Measurements from ENCODE around the gene NCK2. TPM values are rescaled to one million over a fixed set of nuclear protein-coding genes. Genes with fewer than 3 reads are reported as not detected.
A peak's percentile ranks its signal among the peaks of the same experiment; 100 is the strongest.

The NCK2 gene
- total RNA-seq, 2 donors from 2014 or later, result 31.7 to 39.3 TPM

DNA sequence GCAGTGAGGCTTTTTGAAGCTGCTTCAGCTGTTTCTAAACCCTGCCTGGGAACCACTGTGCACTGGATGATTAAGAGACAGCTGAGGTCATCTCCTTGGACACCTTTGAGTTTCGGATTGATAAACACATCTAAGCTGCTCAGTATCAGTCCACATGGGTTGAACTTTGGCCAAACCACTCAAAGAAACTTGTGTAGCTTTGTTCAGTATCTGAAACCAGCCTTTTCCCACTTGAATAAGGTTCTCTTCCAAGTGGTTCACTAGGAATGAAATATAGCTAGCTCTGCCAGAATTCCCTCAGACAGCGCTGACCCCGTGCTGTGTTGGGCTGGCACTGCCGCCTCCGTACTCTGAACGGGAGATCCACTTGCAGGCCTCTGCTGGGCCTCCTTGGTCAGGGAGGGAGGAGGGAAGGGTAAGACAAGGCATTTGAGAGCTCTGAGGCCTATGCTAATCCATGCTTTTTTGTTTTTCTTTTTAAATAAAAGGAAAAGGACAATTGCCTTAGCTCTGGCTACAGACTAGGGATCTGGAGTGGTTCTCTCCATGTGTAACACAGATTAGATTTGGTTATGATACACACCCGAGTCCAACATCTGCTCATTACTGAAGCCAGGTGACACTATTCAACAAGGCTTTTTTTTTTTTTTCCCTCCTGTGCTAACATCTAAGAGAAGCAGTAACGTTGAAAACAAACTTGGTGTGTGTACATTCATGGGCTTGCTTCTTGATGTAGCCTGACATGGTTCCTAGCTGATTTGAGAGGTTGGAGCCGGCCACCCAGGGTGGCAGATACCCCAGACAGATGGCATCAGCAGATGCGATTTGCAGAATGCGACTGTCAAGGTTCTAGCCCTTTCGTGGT, 67.7 kb downstream of the NCK2 start:
- Histone ChIP-seq H3K27ac (peak overlapping the region in 1 of 2 donors; percentile 66), H3K27me3 (no peaks in the 10 kb centered on the region), H3K9me3 (no peaks in the 10 kb centered on the region), H3K36me3 (peaks cover 10% of the 10 kb centered on the region), H3K4me1 (peaks cover 0 to 34% of the 10 kb centered on the region in 2 donors), H3K4me3 (no peak overlapping the region)
- TF ChIP-seq, protein P1, sequence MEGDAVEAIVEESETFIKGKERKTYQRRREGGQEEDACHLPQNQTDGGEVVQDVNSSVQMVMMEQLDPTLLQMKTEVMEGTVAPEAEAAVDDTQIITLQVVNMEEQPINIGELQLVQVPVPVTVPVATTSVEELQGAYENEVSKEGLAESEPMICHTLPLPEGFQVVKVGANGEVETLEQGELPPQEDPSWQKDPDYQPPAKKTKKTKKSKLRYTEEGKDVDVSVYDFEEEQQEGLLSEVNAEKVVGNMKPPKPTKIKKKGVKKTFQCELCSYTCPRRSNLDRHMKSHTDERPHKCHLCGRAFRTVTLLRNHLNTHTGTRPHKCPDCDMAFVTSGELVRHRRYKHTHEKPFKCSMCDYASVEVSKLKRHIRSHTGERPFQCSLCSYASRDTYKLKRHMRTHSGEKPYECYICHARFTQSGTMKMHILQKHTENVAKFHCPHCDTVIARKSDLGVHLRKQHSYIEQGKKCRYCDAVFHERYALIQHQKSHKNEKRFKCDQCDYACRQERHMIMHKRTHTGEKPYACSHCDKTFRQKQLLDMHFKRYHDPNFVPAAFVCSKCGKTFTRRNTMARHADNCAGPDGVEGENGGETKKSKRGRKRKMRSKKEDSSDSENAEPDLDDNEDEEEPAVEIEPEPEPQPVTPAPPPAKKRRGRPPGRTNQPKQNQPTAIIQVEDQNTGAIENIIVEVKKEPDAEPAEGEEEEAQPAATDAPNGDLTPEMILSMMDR (IDR thresholded peaks at IDR 0.05), result peak; percentile 15 to 28
- DNase-seq (ENCODE audit: low spot score), result no peak

DNA sequence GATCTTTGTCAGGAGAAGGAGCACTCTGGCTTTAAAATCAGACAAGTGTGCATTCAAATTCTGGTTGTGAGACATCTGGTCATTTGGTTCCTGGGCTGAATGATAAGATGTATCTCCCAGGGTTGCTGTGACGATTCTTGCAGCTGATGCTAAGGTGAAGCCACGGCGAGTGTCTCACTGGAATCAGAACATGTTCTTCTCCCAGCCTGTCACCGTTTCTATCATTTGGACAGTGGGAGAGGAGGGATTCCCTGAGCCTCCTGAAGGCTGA, 68.3 kb downstream of the NCK2 start:
- H3K27ac ChIP-seq, result no peak overlapping the region
- H3K4me1 ChIP-seq, result peaks cover 0 to 34% of the 10 kb centered on the region in 2 donors
- DNase-seq (ENCODE audit: low spot score), result no peak
- H3K36me3 ChIP-seq, result peaks cover 10% of the 10 kb centered on the region
- TF ChIP-seq, protein P1 (IDR thresholded peaks at IDR 0.05), result no peak
- no peaks in the 10 kb centered on the region for H3K9me3 ChIP-seq
- no peaks in the 10 kb centered on the region for H3K27me3 ChIP-seq
- H3K4me3 ChIP-seq, result no peak overlapping the region

DNA sequence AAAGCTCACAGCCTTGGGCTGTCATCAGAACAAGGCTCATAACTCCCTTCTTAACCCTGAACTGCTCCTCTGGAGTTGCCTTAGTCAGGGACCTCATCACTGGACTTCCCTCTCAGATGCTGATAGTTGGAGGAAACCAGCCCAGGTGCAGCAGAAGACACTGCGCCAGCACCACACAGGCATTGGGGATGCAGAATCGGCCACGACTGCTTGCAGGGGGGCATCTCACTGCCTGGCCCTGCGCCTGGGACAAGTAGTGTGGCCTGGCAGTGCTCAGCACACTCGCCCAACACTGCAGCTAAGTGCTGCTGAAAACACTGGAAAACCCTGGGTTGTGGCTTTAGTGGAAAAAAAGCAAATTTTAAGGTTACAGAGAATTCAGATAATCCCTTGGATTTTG, 68.7 kb downstream of the NCK2 start:
- Histone ChIP-seq H3K4me1 (peaks cover 0 to 34% of the 10 kb centered on the region in 2 donors), H3K4me3 (no peak overlapping the region), H3K27ac (no peak overlapping the region), H3K9me3 (no peaks in the 10 kb centered on the region), H3K36me3 (peaks cover 10% of the 10 kb centered on the region), H3K27me3 (no peaks in the 10 kb centered on the region)
- DNase-seq (ENCODE audit: low spot score), result no peak
- TF ChIP-seq, protein P1 (IDR thresholded peaks at IDR 0.05), result no peak

DNA sequence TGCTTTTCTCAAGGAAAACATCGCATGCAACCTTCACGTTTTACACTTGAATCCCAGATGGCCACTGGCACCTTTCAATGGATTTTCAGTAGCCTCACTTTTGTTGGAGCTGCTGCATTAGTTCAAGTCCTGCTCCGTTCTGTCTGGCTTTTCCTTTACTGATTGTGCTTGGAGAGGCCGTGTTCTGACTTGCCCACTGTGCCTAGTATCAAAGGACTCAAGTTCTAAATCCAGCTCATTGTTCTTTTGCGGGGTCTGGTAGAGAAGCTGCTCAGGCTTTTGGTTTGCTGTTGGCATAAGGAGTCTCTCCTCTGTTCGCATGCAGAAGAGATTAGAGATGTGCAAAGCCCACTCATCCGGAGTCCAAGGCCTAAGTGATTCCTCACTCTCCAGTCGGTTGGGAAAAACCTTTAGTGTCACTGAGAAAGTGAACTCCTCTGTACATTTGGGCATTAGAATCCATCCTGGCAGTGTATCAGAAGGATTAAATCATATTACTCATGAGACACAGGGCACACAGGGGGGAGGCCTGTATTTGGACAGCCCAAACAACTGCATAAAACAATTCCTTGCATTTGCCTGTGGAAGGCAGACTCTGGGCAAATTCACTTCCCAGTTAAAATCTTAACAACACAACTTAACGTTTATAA, 69.7 kb downstream of the NCK2 start:
- Histone ChIP-seq H3K36me3 (peaks cover 10% of the 10 kb centered on the region), H3K27ac (no peak overlapping the region), H3K4me3 (no peak overlapping the region), H3K9me3 (no peaks in the 10 kb centered on the region), H3K4me1 (peaks cover 0 to 34% of the 10 kb centered on the region in 2 donors), H3K27me3 (no peaks in the 10 kb centered on the region)
- TF ChIP-seq, protein P1 (IDR thresholded peaks at IDR 0.05), result no peak
- no peak for DNase-seq (ENCODE audit: low spot score)

DNA sequence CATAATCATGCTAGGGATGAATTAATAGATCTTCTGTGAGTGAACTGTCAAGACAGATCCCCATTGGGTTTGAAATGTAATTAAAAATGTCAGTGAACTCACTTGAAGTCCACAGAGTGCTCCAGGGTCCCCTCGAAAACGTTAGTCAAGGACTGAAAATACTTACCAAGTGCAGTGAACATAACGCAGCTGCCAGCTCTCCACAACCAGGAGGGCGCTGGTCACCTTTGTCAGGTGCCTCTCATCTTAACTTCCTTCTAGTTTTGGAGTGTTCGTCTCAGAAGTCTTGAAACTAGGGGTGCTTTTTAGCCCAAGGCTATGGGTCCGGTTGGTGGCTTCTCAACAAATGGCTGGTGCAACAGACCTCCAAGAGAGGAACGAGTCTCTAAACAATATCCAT, 70.7 kb downstream of the NCK2 start:
- Histone ChIP-seq H3K27ac (no peak overlapping the region), H3K4me3 (no peak overlapping the region), H3K27me3 (no peaks in the 10 kb centered on the region), H3K9me3 (no peaks in the 10 kb centered on the region), H3K36me3 (peaks cover 10% of the 10 kb centered on the region), H3K4me1 (peaks cover 0 to 34% of the 10 kb centered on the region in 2 donors)
- TF ChIP-seq, protein P1 (IDR thresholded peaks at IDR 0.05), result no peak
- no peak for DNase-seq (ENCODE audit: low spot score)
